SK-N-SH (cell line): ENCODE results near the gene NRCAM. TPM values are rescaled to one million over a fixed set of nuclear protein-coding genes. Genes with fewer than 3 reads are reported as not detected.

ENCODE experiments used
- CTCF ChIA-PET: fragments of 300-600, 350-600 bp; formaldehyde crosslinking; extraction: SDS; loops from one replicate; lab custom pipeline; 2021; lab: Yijun Ruan, JAX
- POLR2A ChIA-PET: fragments of 350-600 bp; sonication (Branson Sonifier 250); formaldehyde crosslinking; extraction: SDS; loops from one replicate; lab custom pipeline; 2020; ENCODE audit warnings: antibody characterized with exemption, inconsistent platforms; lab: Yijun Ruan, JAX
- DNase-seq: peaks from one replicate; pipeline ENCODE4 v3.0.0; 2012
- H2AFZ ChIP-seq: fragments of 200-600 bp; sonication (generic); 2 replicates; pipeline ENCODE4 v1.8.1; 2016; ENCODE audit warnings: antibody characterized with exemption, mild to moderate bottlenecking, low read depth
- H3F3A ChIP-seq: fragments of 200-600 bp; sonication (generic); replicated peaks from 2 replicates; pipeline ENCODE3; 2016; ENCODE audit warnings: antibody characterized with exemption, mild to moderate bottlenecking; ENCODE audit not compliant: insufficient read depth
- H3K27ac ChIP-seq, 2 experiments: fragments of 200-500 bp in 1 of 2; fragments of 200-600 bp in 1 of 2; sonication (Bioruptor generic) in 1 of 2; sonication (generic), shearing (Covaris generic) in 1 of 2; 2 replicates each; pipeline versions ENCODE4 v1.5.1 to v1.6.1; 2014 to 2016; ENCODE audit warnings: low read depth in 2 of 2, inconsistent platforms in 1 of 2, low read length in 1 of 2, mild to moderate bottlenecking in 1 of 2, mixed read lengths in 1 of 2
- H3K27me3 ChIP-seq: fragments of 200-600 bp; sonication (generic), shearing (Covaris generic); 2 replicates; pipeline ENCODE4 v1.6.1; 2016; ENCODE audit warnings: mixed run types; ENCODE audit not compliant: insufficient read depth
- H3K36me3 ChIP-seq, 2 experiments: fragments of 200-500 bp in 1 of 2; fragments of 200-600 bp in 1 of 2; sonication (Bioruptor generic) in 1 of 2; sonication (generic) in 1 of 2; replicated peaks in 1 of 2; 2 replicates each; pipeline versions ENCODE3 to v1.5.1; 2014 to 2016; ENCODE audit warnings: low read length in 1 of 2, mild to moderate bottlenecking in 1 of 2; ENCODE audit not compliant: insufficient read depth in 2 of 2, control insufficient read depth in 1 of 2
- H3K4me1 ChIP-seq, 2 experiments: fragments of 200-500 bp in 1 of 2; fragments of 200-600 bp in 1 of 2; sonication (Bioruptor generic) in 1 of 2; sonication (generic), shearing (Covaris generic) in 1 of 2; 2 replicates each; pipeline versions ENCODE4 v1.5.1 to v1.6.1; 2014 to 2016; ENCODE audit warnings: low read depth in 1 of 2, low read length in 1 of 2, mixed run types in 1 of 2; ENCODE audit not compliant: insufficient read depth in 2 of 2, control insufficient read depth in 1 of 2
- H3K4me2 ChIP-seq: fragments of 200-600 bp; sonication (generic), shearing (Covaris generic); 2 replicates; pipeline ENCODE4 v1.6.1; 2017; ENCODE audit warnings: mixed run types
- H3K4me3 ChIP-seq, 2 experiments: fragments of 200-500 bp in 1 of 2; fragments of 200-600 bp in 1 of 2; sonication (Bioruptor generic) in 1 of 2; sonication (generic), shearing (Covaris generic) in 1 of 2; 2 replicates each; pipeline versions ENCODE4 v1.5.1 to v1.8.1; 2014 to 2016; ENCODE audit warnings: low read depth in 2 of 2, inconsistent platforms in 1 of 2, low read length in 1 of 2, mild to moderate bottlenecking in 1 of 2, mixed read lengths in 1 of 2, moderate library complexity in 1 of 2
- H3K79me2 ChIP-seq: fragments of 200-600 bp; sonication (generic); 2 replicates; pipeline ENCODE4 v1.8.1; 2017; ENCODE audit warnings: mild to moderate bottlenecking; ENCODE audit not compliant: insufficient read depth
- H3K9ac ChIP-seq: fragments of 200-600 bp; sonication (generic); 2 replicates; pipeline ENCODE4 v1.6.1; 2017; ENCODE audit warnings: mixed run types
- H3K9me2 ChIP-seq: fragments of 200-600 bp; sonication (generic); 2 replicates; pipeline ENCODE4 v1.6.1; 2017; ENCODE audit warnings: mixed run types
- H3K9me3 ChIP-seq: fragments of 200-600 bp; sonication (generic); 2 replicates; pipeline ENCODE4 v1.6.1; 2017; ENCODE audit warnings: mixed run types, mild to moderate bottlenecking, moderate library complexity
- H4K20me1 ChIP-seq: fragments of 200-600 bp; sonication (generic); 2 replicates; pipeline ENCODE4 v1.6.1; 2017; ENCODE audit warnings: mild to moderate bottlenecking, mixed run types; ENCODE audit not compliant: insufficient read depth
- CTCF ChIP-seq: fragments of 200-600 bp; sonication (generic); IDR thresholded peaks from 2 replicates; pipeline ENCODE4 v1.6.1; 2017; ENCODE audit warnings: antibody characterized with exemption, mild to moderate bottlenecking, moderate library complexity
- ELF1 ChIP-seq: IDR thresholded peaks from 2 replicates; pipeline ENCODE4 v1.4.0; 2012
- FOSL2 ChIP-seq: IDR thresholded peaks from 2 replicates; pipeline ENCODE4 v1.4.0; 2012; ENCODE audit warnings: low read depth, mild to moderate bottlenecking, moderate library complexity, borderline replicate concordance
- FOXM1 ChIP-seq: IDR thresholded peaks from 2 replicates; pipeline ENCODE4 v1.4.0; 2012; ENCODE audit warnings: low read depth, mild to moderate bottlenecking
- GABPA ChIP-seq: IDR thresholded peaks from 2 replicates; pipeline ENCODE4 v1.4.0; 2012; ENCODE audit warnings: low read depth, mild to moderate bottlenecking
- IRF3 ChIP-seq: fragments of 150-350 bp; IDR thresholded peaks from 2 replicates; pipeline ENCODE4 v1.6.1; 2016; ENCODE audit warnings: mild to moderate bottlenecking, low read depth, low read length
- MEF2A ChIP-seq: IDR thresholded peaks from 2 replicates; pipeline ENCODE4 v1.4.0; 2012; ENCODE audit warnings: low read depth, borderline replicate concordance
- MXI1 ChIP-seq: IDR thresholded peaks from 2 replicates; pipeline ENCODE4 v1.6.1; 2012; ENCODE audit warnings: mild to moderate bottlenecking, low read depth, low read length, improper control_type of control experiment
- NFIC ChIP-seq: IDR thresholded peaks from 2 replicates; pipeline ENCODE4 v1.4.0; 2012; ENCODE audit warnings: borderline replicate concordance
- NRF1 ChIP-seq: IDR thresholded peaks from 2 replicates; pipeline ENCODE4 v1.6.1; 2012; ENCODE audit warnings: low read depth, mild to moderate bottlenecking, low read length
- PBX3 ChIP-seq: IDR thresholded peaks from 2 replicates; pipeline ENCODE4; 2012
- POLR2AphosphoS5 ChIP-seq: IDR thresholded peaks from 2 replicates; pipeline ENCODE4 v1.6.1; 2012; ENCODE audit warnings: low read depth, low read length
- RAD21 ChIP-seq: IDR thresholded peaks from 2 replicates; pipeline ENCODE4 v1.6.1; 2012; ENCODE audit warnings: mild to moderate bottlenecking, low read length
- REST ChIP-seq: IDR thresholded peaks from 2 replicates; pipeline ENCODE4 v1.6.1; 2012; ENCODE audit warnings: mild to moderate bottlenecking, low read depth, low read length, moderate library complexity
- RFX5 ChIP-seq: IDR thresholded peaks from 2 replicates; pipeline ENCODE4 v1.6.1; 2012; ENCODE audit warnings: mild to moderate bottlenecking, improper control_type of control experiment, low read length
- RXRA ChIP-seq: IDR thresholded peaks from 2 replicates; pipeline ENCODE4 v1.4.0; 2012; ENCODE audit warnings: low read depth, mild to moderate bottlenecking, borderline replicate concordance
- SMC3 ChIP-seq: IDR thresholded peaks from 2 replicates; pipeline ENCODE4 v1.6.1; 2012; ENCODE audit warnings: low read depth, low read length, improper control_type of control experiment
- TCF12 ChIP-seq: IDR thresholded peaks from 2 replicates; pipeline ENCODE4 v1.4.0; 2012
- TEAD4 ChIP-seq: IDR thresholded peaks from 2 replicates; pipeline ENCODE4 v1.4.0; 2012; ENCODE audit warnings: mild to moderate bottlenecking, borderline replicate concordance; ENCODE audit not compliant: insufficient read depth
- YY1 ChIP-seq: IDR thresholded peaks from 2 replicates; pipeline ENCODE4 v1.4.0; 2012; ENCODE audit warnings: low read depth, mild to moderate bottlenecking
- WGBS: methylation state at CpG from one replicate; pipeline ENCODE4 v1.1.6; 2017; ENCODE audit warnings: low lambda C conversion rate; 5-methylcytosine and 5-hydroxymethylcytosine counted together
- polyA plus RNA-seq, 3 experiments: library from polyadenylated mRNA; depleted of rRNA; stranded (reverse); fragments of >200 nt; gene quantifications; 2 replicates each; pipeline ENCODE4 v1.2.3, GENCODE V29; 2012

NRCAM gene
- polyA plus RNA-seq, 1 of the 3 experiments (the other 2 are of a cell fraction), result 1.1 TPM

GRCh38 chr7:108251700-108252099, 204.5 kb downstream of the NRCAM start (continued):
- TF ChIP-seq FOXM1, result no peak
- no peak for TF ChIP-seq FOSL2
- TF ChIP-seq NRF1, result no peak
- no peak for TF ChIP-seq TEAD4
- no peak for TF ChIP-seq SMC3
- TF ChIP-seq RXRA, result no peak

GRCh38 chr7:108249453-108249852, 206.8 kb downstream of the NRCAM start:
- Histone ChIP-seq H3K4me3 (no peak overlapping the region), H3K4me2 (no peak overlapping the region), H3K9ac (no peak overlapping the region), H2AFZ (no peak overlapping the region), H4K20me1 (no peaks in the 10 kb centered on the region), H3K27me3 (no peaks in the 10 kb centered on the region), H3K9me3 (no peaks in the 10 kb centered on the region), H3K36me3 (no peaks in the 10 kb centered on the region), H3F3A (peaks cover 8% of the 10 kb centered on the region), H3K27ac (no peak overlapping the region), H3K4me1 (peaks cover 15 to 31% of the 10 kb centered on the region in 2 experiments; a peak in 3 of 4 replicates), H3K79me2 (no peaks in the 10 kb centered on the region)
- ChIA-PET CTCF (interaction anchor here (0.6 to 1.5 kb wide), 3 partner anchors 10 to 203 kb away, joined by 3 to 4 read pairs (median 4); no protein-coding TSS in a partner anchor), POLR2A (no interaction called here)
- no peak for DNase-seq
- WGBS, result 27% methylated on average over 1 of the region's 1 CpG
- no peak for TF ChIP-seq RFX5
- TF ChIP-seq IRF3, result no peak
- no peak for TF ChIP-seq CTCF
- no peak for TF ChIP-seq YY1
- TF ChIP-seq RAD21, result no peak
- TF ChIP-seq SMC3, result no peak
- TF ChIP-seq TCF12, result no peak
- no peak for TF ChIP-seq NFIC
- TF ChIP-seq REST, result no peak
- TF ChIP-seq PBX3, result no peak
- no peak for TF ChIP-seq TEAD4
- no peak for TF ChIP-seq ELF1
- no peak for TF ChIP-seq MEF2A
- no peak for TF ChIP-seq FOSL2
- no peak for TF ChIP-seq MXI1
- TF ChIP-seq POLR2AphosphoS5, result no peak
- TF ChIP-seq GABPA, result no peak
- TF ChIP-seq, all 33 proteins: peak for 0
- H3K9me2 ChIP-seq, result no peaks in the 10 kb centered on the region
